Stimulated activated CD4-positive, alpha-beta T cell treated with anti-CD3 and anti-CD28 coated beads, TNF-alpha, amount 100 ng/mL, for 4 hours (primary cell): ENCODE results near the gene C1GALT1.

Experiments
- DNase-seq, 3 experiments: peaks; one replicate each; pipeline ENCODE4 v3.0.0-alpha.2; 2020; ENCODE audit warnings: low read depth in 3 of 3

The C1GALT1 gene

GRCh38 chr7:7272294-7272693, 90.0 kb downstream of the C1GALT1 start:
- no peak for DNase-seq

- no peak for DNase-seq
Observed at GRCh38 chr7:7274782-7275181, 92.4 kb downstream of the C1GALT1 start.

DNA sequence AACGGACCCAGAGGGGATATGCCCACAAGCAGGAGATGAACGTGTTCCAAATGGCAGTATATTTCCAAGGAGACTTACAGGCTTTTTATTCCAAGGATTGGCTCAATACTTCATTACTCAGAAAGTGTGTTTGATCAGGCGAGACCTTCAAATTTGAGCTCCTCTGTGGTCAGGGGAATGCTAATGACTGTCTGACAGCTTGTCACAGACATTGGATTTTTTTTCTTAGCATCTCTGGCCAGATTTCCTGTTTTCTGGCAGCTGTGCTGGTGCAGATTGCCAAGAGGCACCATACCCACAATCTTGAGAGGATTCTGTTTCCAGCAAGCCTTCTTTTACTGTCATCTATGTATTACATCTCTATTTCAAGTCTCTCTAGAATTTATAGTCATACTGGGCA, 93.8 kb downstream of the C1GALT1 start:
- no peak for DNase-seq

DNA sequence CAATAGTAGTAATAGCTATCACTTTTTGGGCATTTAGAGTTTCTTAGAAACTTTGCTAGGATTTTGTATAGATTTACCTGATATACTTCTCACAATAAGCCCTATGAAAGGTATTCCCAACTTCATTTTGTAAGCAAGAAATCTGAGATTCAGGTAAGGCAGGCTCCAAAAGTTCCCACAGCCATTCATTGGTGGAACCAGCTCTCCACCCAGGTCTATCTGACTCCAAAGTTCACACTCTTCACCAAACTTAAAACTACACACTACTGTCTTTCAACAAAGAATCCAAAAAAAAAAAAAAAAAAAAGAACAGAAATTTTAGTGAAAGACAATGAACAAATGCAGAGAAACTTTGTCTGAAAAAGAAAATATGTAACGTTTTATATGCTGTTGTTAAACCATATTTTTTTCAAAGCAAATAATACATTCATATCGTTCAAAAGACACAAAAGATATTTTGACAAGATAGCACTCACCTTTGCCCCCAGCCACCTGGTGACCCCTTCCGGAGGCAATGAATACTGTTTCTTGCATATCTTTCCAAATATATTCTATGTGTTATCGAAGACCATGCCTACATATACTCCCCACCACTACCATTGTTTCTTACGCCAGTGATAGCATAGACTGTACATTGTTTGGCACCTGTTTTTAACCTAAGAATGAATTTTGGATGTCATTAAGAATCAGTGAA, 108.2 kb downstream of the C1GALT1 start:
- no peak for DNase-seq

GRCh38 chr7:7292085-7292484, 109.7 kb downstream of the C1GALT1 start:
- no peak for DNase-seq

DNA sequence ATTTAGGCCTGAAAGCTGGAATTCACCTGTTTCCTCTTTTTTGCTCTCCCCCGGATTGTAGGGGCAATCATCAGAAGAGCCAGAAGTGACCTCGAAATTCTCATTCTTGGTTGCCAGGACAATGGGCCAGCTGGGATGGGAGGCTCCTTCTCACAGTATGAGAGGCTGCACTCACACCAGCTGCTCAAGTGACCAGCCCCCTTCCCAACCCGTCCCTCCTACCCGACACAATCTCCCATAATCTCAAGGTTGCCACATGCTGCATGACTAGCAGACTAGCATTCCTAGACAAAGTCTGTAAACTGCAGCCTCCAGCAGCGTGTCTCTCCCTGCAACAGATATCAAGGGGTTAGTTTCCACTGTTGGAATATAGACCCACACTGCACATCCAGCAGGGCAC, 110.3 kb downstream of the C1GALT1 start:
- no peak for DNase-seq

DNA sequence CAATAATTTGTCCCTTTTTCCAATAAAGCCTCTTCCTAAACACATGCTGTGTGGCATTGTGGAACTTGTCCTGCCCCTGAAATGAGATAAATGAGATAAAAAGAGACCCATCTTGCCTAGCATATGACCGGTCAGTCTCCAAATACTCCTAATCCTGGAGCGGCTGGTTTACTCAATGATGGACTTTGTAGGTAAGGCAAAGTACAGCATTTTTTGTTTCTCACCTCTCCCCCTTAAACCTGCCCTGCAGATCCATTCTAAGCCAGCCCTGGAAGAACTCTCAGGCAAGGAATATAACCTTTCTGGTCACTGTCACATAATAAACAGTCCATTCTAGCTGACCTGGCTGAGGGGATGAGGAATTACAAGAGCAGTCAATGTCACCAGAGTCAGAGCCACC, 110.7 kb downstream of the C1GALT1 start:
- no peak for DNase-seq

- no peak for DNase-seq
Observed at GRCh38 chr7:7294911-7295310, 112.6 kb downstream of the C1GALT1 start.
